ENCODE data around the gene C4B.
"Not testable (repeated sequence)": the region's sequence is repeated elsewhere in the genome, so short reads cannot be mapped to it uniquely, and the experiment has no call there.

Gene C4B

DNA sequence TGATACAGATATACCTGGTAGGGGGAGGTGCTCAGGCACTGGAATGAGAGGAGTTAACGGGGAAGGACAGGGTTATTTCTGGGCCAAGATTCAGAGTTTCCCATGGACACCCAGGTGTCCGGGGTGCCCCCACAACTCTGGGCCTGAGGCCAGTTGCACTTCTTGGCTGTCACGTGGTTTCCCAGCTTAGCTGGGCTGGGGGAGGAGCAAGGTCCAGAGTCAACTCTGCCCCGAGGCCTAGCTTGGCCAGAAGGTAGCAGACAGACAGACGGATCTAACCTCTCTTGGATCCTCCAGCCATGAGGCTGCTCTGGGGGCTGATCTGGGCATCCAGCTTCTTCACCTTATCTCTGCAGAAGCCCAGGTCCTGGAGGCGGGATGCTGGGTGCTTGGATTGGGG is at the start of gene C4B:
TSS of gene C4B (plus strand) at position 249 of the 400 bp plus-strand sequence. CDS start at position 300, 51 bp downstream.
- not testable (repeated sequence) for DNase-seq

DNA sequence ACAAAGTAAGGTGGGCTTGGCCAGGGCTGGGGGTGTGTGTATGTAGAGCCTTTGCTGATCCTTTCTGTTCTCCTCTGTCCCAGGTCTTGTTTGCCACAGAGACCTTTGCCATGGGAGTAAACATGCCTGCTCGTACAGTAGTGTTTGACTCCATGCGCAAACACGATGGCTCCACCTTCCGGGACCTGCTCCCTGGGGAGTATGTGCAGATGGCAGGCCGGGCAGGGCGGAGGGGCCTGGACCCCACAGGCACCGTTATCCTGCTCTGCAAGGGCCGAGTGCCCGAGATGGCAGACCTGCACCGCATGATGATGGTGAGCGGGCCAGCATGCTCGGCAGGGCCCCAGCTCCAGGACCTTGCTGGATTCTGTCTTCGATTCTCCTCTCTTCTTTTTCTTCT is 48.9 kb upstream of the C4B start:
- DNase-seq, result no peak

DNA sequence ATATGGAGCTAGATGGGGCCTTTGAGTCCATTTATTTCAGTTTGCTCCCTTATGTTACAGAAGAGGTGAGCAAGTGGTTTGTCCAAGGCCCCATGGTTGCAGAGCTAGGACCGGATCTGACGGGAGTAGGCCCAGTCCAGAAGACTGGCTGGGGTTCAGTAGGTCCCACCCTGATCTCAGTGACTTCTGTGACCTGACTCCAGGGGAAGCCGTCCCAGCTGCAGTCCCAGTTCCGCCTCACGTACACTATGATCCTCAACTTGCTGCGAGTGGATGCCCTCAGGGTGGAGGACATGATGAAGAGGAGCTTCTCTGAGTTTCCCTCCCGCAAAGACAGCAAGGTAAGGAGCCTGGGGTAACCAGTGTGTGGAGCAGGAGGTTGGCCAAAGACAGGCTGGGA is 48.1 kb upstream of the C4B start:
- DNase-seq, result no peak

DNA sequence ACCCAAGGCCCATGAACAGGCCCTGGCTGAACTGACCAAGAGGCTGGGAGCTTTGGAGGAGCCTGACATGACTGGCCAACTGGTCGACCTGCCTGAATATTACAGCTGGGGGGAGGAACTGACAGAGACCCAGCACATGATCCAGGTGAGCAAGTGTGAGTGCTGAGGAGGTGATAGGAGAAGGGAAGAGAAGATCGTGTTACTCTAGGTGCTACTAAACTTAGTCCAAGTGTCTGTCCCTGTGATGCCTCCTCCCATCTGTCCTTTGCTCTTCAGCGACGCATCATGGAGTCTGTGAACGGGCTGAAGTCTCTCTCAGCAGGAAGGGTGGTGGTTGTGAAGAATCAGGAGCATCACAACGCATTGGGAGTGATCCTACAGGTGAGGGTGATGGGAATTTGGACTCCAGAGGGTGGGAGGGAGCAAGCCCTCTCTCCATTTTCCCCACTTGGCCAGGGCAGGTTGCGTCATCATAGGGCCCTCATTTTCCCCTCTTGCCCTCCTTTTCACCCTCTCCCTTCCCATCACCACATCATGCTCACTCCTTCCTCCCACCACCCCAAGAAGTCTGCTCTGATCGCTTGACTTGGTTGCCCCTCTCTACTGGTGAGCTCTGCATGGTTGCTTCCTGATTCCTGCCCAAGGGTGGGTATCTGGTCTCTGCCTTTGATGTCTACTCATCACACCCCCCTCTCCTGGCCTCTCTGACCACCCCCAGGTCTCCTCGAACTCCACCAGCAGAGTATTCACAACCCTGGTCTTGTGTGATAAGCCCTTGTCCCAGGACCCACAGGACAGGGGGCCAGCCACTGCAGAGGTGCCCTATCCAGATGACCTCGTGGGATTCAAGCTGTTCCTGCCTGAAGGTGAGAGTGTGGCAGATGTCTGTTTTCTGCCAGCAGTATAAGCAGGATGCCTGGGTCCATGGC is 47.3 kb upstream of the C4B start:
- DNase-seq, result no peak

- no peak for DNase-seq
Measured at GRCh38 chr6:31967926-31968320, 46.7 kb upstream of the C4B start.

- DNase-seq, result no peak
Measured at GRCh38 chr6:31968326-31968725, 46.3 kb upstream of the C4B start.

DNA sequence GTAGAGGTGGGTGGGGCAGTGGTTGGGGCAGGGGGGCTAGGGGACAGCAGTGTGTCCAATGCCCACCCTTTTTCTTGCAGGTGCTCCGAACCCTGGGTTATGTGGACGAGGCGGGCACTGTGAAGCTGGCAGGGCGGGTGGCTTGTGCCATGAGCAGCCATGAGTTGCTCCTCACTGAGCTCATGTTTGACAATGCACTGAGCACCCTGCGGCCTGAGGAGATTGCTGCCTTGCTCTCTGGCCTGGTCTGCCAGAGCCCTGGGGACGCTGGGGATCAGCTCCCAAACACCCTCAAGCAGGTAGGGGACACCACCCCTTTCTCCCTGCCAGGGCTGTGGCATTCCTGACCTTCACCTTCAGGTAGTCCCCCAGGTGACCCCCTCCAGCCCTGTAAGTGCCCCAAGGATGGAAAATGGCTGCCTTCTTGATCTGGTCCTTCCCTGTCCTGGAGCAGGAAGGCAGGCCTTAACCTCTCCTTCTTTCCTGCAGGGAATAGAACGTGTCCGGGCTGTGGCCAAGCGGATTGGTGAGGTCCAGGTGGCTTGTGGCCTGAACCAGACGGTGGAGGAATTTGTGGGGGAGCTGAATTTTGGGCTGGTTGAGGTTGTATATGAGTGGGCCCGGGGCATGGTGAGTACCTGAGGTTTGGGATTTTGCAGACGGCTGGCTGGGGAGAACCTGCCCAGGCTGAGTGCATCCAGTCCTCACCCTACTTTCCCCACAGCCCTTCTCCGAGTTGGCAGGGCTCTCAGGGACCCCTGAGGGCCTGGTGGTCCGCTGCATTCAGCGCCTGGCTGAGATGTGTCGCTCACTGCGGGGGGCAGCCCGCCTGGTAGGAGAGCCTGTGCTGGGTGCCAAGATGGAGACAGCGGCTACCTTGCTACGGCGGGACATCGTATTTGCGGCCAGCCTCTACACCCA is 45.5 kb upstream of the C4B start:
- no peak for DNase-seq

GRCh38 chr6:31969712-31970603 is 44.6 kb upstream of the C4B start:
- no peak for DNase-seq

GRCh38 chr6:31970604-31971271 is 43.9 kb upstream of the C4B start:
- DNase-seq, result no peak

DNA sequence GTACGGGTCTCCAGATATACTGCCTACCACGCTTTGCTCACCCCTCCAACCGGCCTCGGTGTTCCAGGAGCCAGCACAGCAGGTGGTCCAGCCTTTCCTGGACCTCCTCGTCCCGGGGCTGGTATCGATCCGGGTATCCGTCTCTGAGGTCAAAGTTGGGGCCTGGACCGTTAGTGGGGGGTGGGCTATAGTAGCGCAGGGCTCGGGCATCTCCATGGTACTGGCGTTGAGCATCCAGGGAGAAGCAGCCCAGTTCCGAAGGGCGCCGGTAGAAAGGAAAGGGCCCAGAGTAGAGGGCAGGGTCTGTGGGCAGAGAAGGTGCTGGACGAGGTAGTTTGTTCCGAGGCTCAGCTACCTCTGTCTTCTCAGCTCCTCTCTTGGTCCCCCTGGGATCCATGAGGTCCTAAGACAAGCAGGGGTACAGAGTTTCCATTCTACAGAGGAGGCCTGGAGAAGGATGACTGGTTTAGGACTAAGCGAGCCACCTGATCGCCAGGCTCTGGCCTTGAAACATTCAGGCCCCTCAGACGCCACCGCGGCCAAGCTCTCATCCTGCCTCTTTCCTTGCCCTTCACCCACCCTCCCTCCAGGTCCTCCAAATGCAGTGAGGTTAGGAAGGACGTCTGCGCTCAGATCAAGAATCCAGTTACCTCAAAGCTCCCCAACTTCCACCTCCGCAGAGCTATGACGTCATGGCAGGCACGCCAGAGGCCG is 43.2 kb upstream of the C4B start:
- no peak for DNase-seq

- peak; percentile 96 for DNase-seq
Measured at GRCh38 chr6:31971993-31972708, 42.4 kb upstream of the C4B start, which contains the start of gene DXO. Gene DXO (minus strand): TSS chr6:31972138. CDS start chr6:31971675, 463 bp downstream.

DNA sequence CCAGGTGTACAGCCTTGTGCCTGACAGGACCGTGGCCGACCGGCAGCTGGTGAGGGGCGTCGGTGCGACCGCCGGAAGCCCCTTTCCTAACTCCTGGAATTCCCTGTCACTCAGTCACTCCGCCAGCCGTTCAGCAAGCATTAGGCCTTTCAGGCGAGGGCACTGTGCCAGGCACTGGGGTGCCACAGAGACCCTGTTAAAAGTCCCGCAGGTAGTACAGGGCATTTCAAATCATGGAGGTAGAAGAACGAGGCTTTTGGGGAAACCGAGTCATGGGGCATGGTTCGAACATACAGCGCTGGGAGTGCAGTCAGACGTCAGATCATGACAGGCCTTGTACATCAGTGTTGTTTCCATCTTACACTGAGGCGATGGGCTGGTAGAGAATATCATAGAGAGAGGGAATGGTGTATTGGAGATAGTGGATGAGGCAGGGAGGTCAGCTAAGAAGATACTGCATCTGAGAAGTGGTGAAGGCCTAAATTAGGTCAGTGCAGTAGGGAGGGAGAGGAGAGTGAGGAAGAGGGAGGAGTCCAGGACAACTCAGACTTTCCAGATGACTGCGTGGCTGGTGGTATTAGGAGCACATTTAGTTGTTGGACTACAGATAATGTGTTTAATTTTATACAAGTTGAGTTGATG is 41.8 kb upstream of the C4B start:
- DNase-seq, result no peak

DNA sequence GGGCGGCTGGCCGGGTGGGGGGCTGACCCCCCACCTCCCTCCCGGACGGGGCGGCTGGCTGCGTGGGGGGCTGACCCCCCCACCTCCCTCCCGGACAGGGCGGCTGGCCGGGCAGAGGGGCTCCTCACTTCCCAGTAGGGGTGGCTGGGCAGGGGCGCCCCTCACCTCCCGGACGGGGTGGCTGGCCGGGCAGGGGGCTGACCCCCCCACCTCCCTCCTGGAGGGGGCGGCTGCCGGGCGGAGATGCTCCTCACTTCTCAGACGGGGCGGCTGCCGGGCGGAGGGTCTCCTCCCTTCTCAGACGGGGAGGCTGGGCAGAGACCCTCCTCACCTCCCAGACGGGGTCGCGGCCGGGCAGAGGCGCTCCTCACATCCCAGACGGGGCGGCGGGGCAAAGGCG is 38.5 kb upstream of the C4B start:
- DNase-seq, result not testable (repeated sequence)

GRCh38 chr6:31977816-31978431 is 36.7 kb upstream of the C4B start:
- no peak for DNase-seq

DNA sequence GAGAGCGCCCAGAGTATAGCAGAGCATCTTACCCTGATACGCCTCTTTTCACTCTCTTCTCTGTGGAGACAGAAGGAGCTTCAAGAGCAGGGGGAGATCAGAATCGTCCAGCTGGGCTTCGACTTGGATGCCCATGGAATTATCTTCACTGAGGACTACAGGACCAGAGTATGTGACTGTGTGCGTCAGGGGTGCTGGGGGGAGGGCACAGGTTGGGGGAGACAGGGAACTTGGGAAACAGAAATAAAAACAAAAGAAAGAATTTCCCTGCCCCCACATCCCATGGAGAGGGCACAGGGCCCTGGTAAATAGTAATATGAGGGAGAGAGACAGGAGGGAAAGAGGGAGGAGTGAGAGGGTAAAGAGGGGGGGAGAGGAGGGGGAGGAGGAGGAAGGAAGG is 35.8 kb upstream of the C4B start:
- DNase-seq, result no peak

DNA sequence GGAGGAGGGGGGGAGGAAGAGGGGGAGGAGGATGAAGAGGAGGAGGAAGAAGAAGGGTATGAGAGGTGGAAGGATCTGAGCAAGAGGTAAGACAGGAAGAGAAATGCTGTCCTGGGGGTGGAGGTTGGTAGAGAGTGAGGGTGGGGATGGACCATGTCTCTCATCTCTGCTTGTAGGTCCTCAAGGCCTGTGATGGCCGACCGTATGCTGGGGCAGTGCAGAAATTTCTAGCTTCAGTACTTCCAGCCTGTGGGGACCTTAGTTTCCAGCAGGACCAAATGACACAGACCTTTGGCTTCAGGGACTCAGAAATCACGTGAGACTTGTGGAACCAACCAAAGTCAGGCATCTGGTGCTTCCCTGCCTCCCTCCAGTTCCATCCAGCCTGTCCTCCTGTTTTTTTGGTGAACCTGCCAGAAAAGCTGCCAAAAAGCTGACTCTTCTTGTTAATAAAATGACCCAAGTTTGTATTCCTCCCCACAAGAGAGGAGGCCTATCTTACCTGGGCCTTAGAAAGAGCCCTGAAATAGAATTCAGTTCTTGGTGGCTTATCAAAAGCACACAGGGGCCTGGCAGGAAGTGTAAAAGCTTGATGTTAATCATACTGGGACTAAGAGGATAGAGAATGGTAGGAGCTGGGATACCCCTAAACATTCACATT is 35.2 kb upstream of the C4B start:
- DNase-seq, result no peak

DNA sequence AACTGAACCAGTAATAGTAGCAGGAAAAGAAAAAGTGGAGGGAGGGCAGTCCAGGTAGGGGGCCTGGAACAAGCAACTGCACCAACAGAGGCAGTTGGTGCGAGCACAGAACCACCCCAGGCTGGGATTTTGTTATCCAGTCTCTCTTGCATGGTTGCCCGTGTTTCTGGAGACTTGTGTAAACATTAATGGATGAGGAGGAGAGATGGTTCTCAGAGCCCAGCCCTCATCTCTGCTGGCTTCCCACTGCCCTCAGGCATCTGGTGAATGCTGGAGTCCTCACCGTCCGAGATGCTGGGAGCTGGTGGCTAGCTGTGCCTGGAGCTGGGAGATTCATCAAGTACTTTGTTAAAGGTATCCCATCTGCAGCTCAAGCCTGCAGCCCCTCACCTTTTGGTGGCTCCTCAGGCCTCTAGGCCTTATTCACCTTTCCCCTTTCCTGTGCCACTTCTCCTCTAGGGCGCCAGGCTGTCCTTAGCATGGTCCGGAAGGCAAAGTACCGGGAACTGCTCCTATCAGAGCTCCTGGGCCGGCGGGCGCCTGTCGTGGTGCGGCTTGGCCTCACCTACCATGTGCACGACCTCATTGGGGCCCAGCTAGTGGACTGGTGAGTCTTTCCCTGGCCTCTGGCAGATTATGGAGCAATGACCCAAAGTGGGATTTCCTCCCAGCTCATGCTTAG is 34.3 kb upstream of the C4B start:
- not testable (repeated sequence) for DNase-seq

- not testable (repeated sequence) for DNase-seq
Measured at GRCh38 chr6:31980998-31981397, 33.6 kb upstream of the C4B start.
